K562 (cell line): Measurements from ENCODE around the gene CCL24. TPM values are rescaled to one million over a fixed set of nuclear protein-coding genes. Genes with fewer than 3 reads are reported as not detected.

Experiments used
- CEBPB ChIP-seq: fragments of 450-650 bp; IDR thresholded peaks from 2 replicates; pipeline ENCODE4 v1.6.1; 2016; ENCODE audit warnings: missing genetic modification characterization, missing compliant biosample characterization
- CXXC5 ChIP-seq: fragments of 250-450 bp; sonication (Bioruptor Pico); IDR thresholded peaks from 2 replicates; pipeline ENCODE4 v1.8.0; 2022; ENCODE audit warnings: inconsistent platforms, mild to moderate bottlenecking, moderate library complexity
- E2F4 ChIP-seq: sonication (generic); formaldehyde crosslinking; IDR thresholded peaks from 2 replicates; pipeline ENCODE4 v1.8.0; 2022; ENCODE audit warnings: mild to moderate bottlenecking, low read depth, missing genetic modification reagents
- E2F5 ChIP-seq: sonication (generic); formaldehyde crosslinking; IDR thresholded peaks from 2 replicates; pipeline ENCODE4 v1.8.0; 2022; ENCODE audit warnings: mild to moderate bottlenecking, missing genetic modification reagents
- E4F1 ChIP-seq: fragments of 250-450 bp; sonication (Bioruptor Pico); IDR thresholded peaks from 2 replicates; pipeline ENCODE4 v1.5.0; 2021; ENCODE audit warnings: mild to moderate bottlenecking, borderline replicate concordance
- ELF2 ChIP-seq: fragments of 250-450 bp; sonication (Bioruptor Pico); IDR thresholded peaks from 2 replicates; pipeline ENCODE4 v1.5.0; 2021; ENCODE audit warnings: mild to moderate bottlenecking
- EP400 ChIP-seq: fragments of 450-650 bp; IDR thresholded peaks from 2 replicates; pipeline ENCODE4 v1.6.1; 2017; ENCODE audit warnings: antibody characterized with exemption, mild to moderate bottlenecking, moderate library complexity
- FOXK2 ChIP-seq, 2 experiments: fragments of 450-650 bp; IDR thresholded peaks in 1 of 2; conservative IDR thresholded peaks in 1 of 2; 2 replicates each; pipeline ENCODE4 v1.6.1; 2016; ENCODE audit warnings: low read depth in 2 of 2, mild to moderate bottlenecking in 1 of 2
- GABPB1 ChIP-seq: sonication (generic); formaldehyde crosslinking; IDR thresholded peaks from 2 replicates; pipeline ENCODE4 v1.8.0; 2022; ENCODE audit warnings: mild to moderate bottlenecking, missing genetic modification reagents
- GATA2 ChIP-seq: sonication (generic); formaldehyde crosslinking; IDR thresholded peaks from 2 replicates; pipeline ENCODE4 v1.4.0; 2020; ENCODE audit warnings: mild to moderate bottlenecking, missing genetic modification reagents
- HDAC3 ChIP-seq: fragments of 450-650 bp; IDR thresholded peaks from 2 replicates; pipeline ENCODE4 v1.6.1; 2018; ENCODE audit warnings: borderline replicate concordance, mild to moderate bottlenecking, moderate library complexity; ENCODE audit not compliant: partially characterized antibody
- HDAC8 ChIP-seq: fragments of 450-650 bp; IDR thresholded peaks from 2 replicates; pipeline ENCODE4 v1.6.1; 2016; ENCODE audit warnings: mild to moderate bottlenecking, missing genetic modification characterization, moderate library complexity, missing compliant biosample characterization
- MAZ ChIP-seq, 2 experiments: fragments of 450-650 bp in 1 of 2; sonication (generic) in 1 of 2; formaldehyde crosslinking; IDR thresholded peaks in 1 of 2; conservative IDR thresholded peaks in 1 of 2; 2 replicates each; pipeline versions ENCODE4 v1.4.0 to v1.5.0; 2020; ENCODE audit warnings: mild to moderate bottlenecking in 1 of 2, missing genetic modification reagents in 1 of 2
- MEF2D ChIP-seq: conservative IDR thresholded peaks from 2 replicates; pipeline ENCODE4 v1.6.1; 2016; ENCODE audit warnings: low read depth, missing genetic modification characterization, missing compliant biosample characterization
- MITF ChIP-seq: IDR thresholded peaks from 2 replicates; pipeline ENCODE4 v1.6.1; 2014; ENCODE audit warnings: antibody characterized with exemption
- NEUROD1 ChIP-seq: fragments of 150-350 bp; IDR thresholded peaks from 2 replicates; pipeline ENCODE4 v1.6.1; 2014; ENCODE audit warnings: borderline replicate concordance, low read length, low read depth; ENCODE audit not compliant: partially characterized antibody
- POLR2A ChIP-seq: fragments of 450-650 bp; conservative IDR thresholded peaks from 2 replicates; pipeline ENCODE4 v1.6.1; 2016
- RFX7 ChIP-seq: fragments of 250-450 bp; sonication (Bioruptor Pico); IDR thresholded peaks from 2 replicates; pipeline ENCODE4 v1.5.1; 2021; ENCODE audit warnings: mild to moderate bottlenecking
- SMAD4 ChIP-seq: fragments of 250-450 bp; sonication (Bioruptor Pico); conservative IDR thresholded peaks from 2 replicates; pipeline ENCODE4 v1.8.0; 2021; ENCODE audit warnings: inconsistent platforms, mild to moderate bottlenecking, moderate library complexity
- SPI1 ChIP-seq: IDR thresholded peaks from 2 replicates; pipeline ENCODE4 v1.6.1; 2011; ENCODE audit warnings: low read depth, low read length, control low read depth, borderline replicate concordance
- TCFL5 ChIP-seq: fragments of 250-450 bp; sonication (Bioruptor Pico); conservative IDR thresholded peaks from 2 replicates; pipeline ENCODE4 v1.6.1; 2021; ENCODE audit warnings: mild to moderate bottlenecking, moderate library complexity, matching md5 sums
- ZKSCAN3 ChIP-seq: fragments of 250-450 bp; sonication (Bioruptor Pico); IDR thresholded peaks from 2 replicates; pipeline ENCODE4 v1.4.0; 2020
- polyA plus RNA-seq, 8 experiments: library from polyadenylated mRNA; depleted of rRNA in 4 of 8; stranded (reverse) in 5 of 8; unstranded in 3 of 8; fragments of >200 nt; fragmentation: Nextera tagmentation in 2 of 8; fragmentation: Illumina TruSeq in 1 of 8; extraction: Ambion mirVana in 2 of 8; extraction: Trizol in 1 of 8; gene quantifications; 2 replicates each; pipeline versions ENCODE4 v1.2.1 to v1.2.3, GENCODE V29; 2011 to 2014; ENCODE audit warnings: inconsistent platforms in 1 of 8, missing spikeins in 1 of 8
- total RNA-seq, 7 experiments: library from RNA; depleted of rRNA in 6 of 7; stranded (reverse); fragments of >200 nt in 6 of 7; fragmentation: Illumina TruSeq in 2 of 7; extraction: Trizol in 2 of 7; gene quantifications; 2 replicates each; pipeline versions ENCODE4 v1.2.1 to v1.2.3, GENCODE V29; 2011 to 2021; ENCODE audit warnings: low replicate concordance in 1 of 7

CCL24 gene
- total and polyA plus RNA-seq, 9 of the 15 experiments (the other 6 are each of a cell fraction or from before 2014, with no cell fraction given) = 0.45 to 3.6 (median 0.95) TPM; not detected in 1

- peak; percentile 10; the same call in 1 of the 2 replicates for TF ChIP-seq ELF2
- no peak for TF ChIP-seq MITF
- no peak for TF ChIP-seq NEUROD1
- no peak for TF ChIP-seq GABPB1 (CRISPR knock-in tag)
- TF ChIP-seq E4F1 (CRISPR knock-in tag) = no peak
- TF ChIP-seq FOXK2 (conservative IDR thresholded peaks at IDR 0.05 in 1 of 2, IDR thresholded peaks at IDR 0.05 in 1 of 2; ENCODE audit: low read depth in 2 of 2) = no peak
- TF ChIP-seq E2F5 (CRISPR knock-in tag) = no peak
- peak; percentile 25; the same call in 1 of the 2 replicates for TF ChIP-seq CEBPB (tag)
- TF ChIP-seq SMAD4 (CRISPR knock-in tag) = peak; percentile 24; the same call in 1 of the 2 replicates
- no peak for TF ChIP-seq EP400
- peak; percentile 78 for TF ChIP-seq ZKSCAN3 (CRISPR knock-in tag)
- TF ChIP-seq SPI1 = no peak
- no peak for TF ChIP-seq TCFL5 (CRISPR knock-in tag)
- TF ChIP-seq RFX7 (CRISPR knock-in tag) = no peak
- TF ChIP-seq E2F4 (CRISPR knock-in tag) = no peak
- TF ChIP-seq CXXC5 (CRISPR knock-in tag) = peak; percentile 14; the same call in 1 of the 2 replicates
- TF ChIP-seq HDAC3 = no peak
- no peak for TF ChIP-seq POLR2A
- TF ChIP-seq MEF2D (tag) = peak; percentile 45; the same call in 1 of the 2 replicates
- TF ChIP-seq GATA2 = no peak
- TF ChIP-seq HDAC8 (tag) = 0 out of 2 replicates have a peak, but pooled peaks have one; percentile 36
- TF ChIP-seq MAZ (CRISPR knock-in tag; conservative IDR thresholded peaks at IDR 0.05 in 1 of 2, IDR thresholded peaks at IDR 0.05 in 1 of 2) = no peak
Measured at GRCh38 chr7:75804705-75805104, 8.9 kb downstream of the CCL24 start (continued).
